ENCODE measurements around the gene ASCC1. TPM values are rescaled to one million over a fixed set of nuclear protein-coding genes. Genes with fewer than 3 reads are reported as not detected.

Gene ASCC1
- total and polyA plus RNA-seq, 2 donors (not counting 3 experiments of a cell fraction or from before 2014, with no cell fraction given): 16.0 to 24.9 TPM

- TF ChIP-seq GATA2 (IDR thresholded peaks at IDR 0.05; ENCODE audit: insufficient read depth, insufficient read length, low read depth, low read length): no peak
- TF ChIP-seq POLR2A (IDR thresholded peaks at IDR 0.05; ENCODE audit: low read depth, low read length): no peak
- TF ChIP-seq MYC (IDR thresholded peaks at IDR 0.05; ENCODE audit: low read depth, low read length): no peak
- no peak for TF ChIP-seq CTCF (IDR thresholded peaks at IDR 0.05; ENCODE audit: extremely low read depth in 1 of 2, insufficient read depth in 1 of 2, low read depth in 1 of 2, low read length in 2 of 2)
- no peak for TF ChIP-seq JUN (IDR thresholded peaks at IDR 0.05; ENCODE audit: borderline replicate concordance, insufficient read depth, insufficient read length, low read depth)
- TF ChIP-seq MAX (IDR thresholded peaks at IDR 0.05; ENCODE audit: insufficient read depth, insufficient read length): no peak
- TF ChIP-seq FOS (IDR thresholded peaks at IDR 0.05; ENCODE audit: borderline replicate concordance, insufficient read depth, low read length): no peak
- no peak for TF ChIP-seq POLR2AphosphoS5 (IDR thresholded peaks at IDR 0.05; ENCODE audit: insufficient read depth, low read depth, low read length)
- no peak for TF ChIP-seq EZH2 (IDR thresholded peaks at IDR 0.05; ENCODE audit: borderline replicate concordance, low read depth, low read length, severe bottlenecking)
- DNase-seq (ENCODE audit: low read depth, low spot score): no peak
- no peak overlapping the region for H2AFZ ChIP-seq (ENCODE audit: low read depth, low read length)
- dilution Hi-C loops (cut with MboI; ENCODE audit: extremely low pct_ligation_motif_present, low sequenced_read_pairs): no loop called here
- CTCF ChIA-PET: interaction anchor here (1.4 kb wide), 1 partner anchor 44 kb away, joined by 4 read pairs; no protein-coding TSS in a partner anchor
- no peak overlapping the region for H3K4me3 ChIP-seq (replicated peaks in 1 of 3; ENCODE audit: insufficient read depth in 1 of 3, low read depth in 1 of 3, low read length in 3 of 3)
- no peaks in the 10 kb centered on the region for H3K9me1 ChIP-seq (replicated peaks; ENCODE audit: control insufficient read depth, extremely low read depth, insufficient read depth, low read length)
- H3K27ac ChIP-seq (ENCODE audit: insufficient read depth, low read depth, low read length): no peak overlapping the region
- peaks cover 22% of the 10 kb centered on the region for H3K4me1 ChIP-seq (ENCODE audit: control insufficient read depth, extremely low read depth, insufficient read depth, low read length)
- no peak overlapping the region for H3K4me2 ChIP-seq (ENCODE audit: insufficient read depth, low read length)
- intact Hi-C loops (cut with micrococcal nuclease): no loop called here
- BruUV-seq (replicated peaks): no TSS peak
- POLR2A ChIA-PET: no interaction called here
- no peaks in the 10 kb centered on the region for H3K79me2 ChIP-seq (ENCODE audit: control insufficient read depth, insufficient read depth, low read length)
- FAIRE-seq: no peak
- H4K20me1 ChIP-seq (replicated peaks; ENCODE audit: control insufficient read depth, extremely low read depth, insufficient read depth, low read length): no peaks in the 10 kb centered on the region
- peaks cover 15 to 17% of the 10 kb centered on the region in 2 experiments for H3K27me3 ChIP-seq (ENCODE audit: control insufficient read depth in 2 of 2, insufficient read depth in 2 of 2, low read length in 2 of 2)
- no peaks in the 10 kb centered on the region for H3K9me3 ChIP-seq (replicated peaks; ENCODE audit: control insufficient read depth, insufficient read depth, low read length)
- H3K36me3 ChIP-seq (ENCODE audit: control insufficient read depth in 2 of 2, extremely low read depth in 1 of 2, insufficient read depth in 2 of 2, low read length in 2 of 2): no peaks in the 10 kb centered on the region
- H3K9ac ChIP-seq (replicated peaks; ENCODE audit: extremely low read depth, insufficient read depth, low read length): no peak overlapping the region
Observed at GRCh38 chr10:72092171-72092924, 123.7 kb downstream of the ASCC1 start.
